Right cardiac atrium (tissue), 5 donors: ENCODE results near the gene DNAAF6. TPM values are rescaled to one million over a fixed set of nuclear protein-coding genes. Genes with fewer than 3 reads are reported as not detected.

Source experiments
- ATAC-seq, 2 donors: fragments of 200-7000 bp; cut with Tn5 transposase; one replicate each; pipeline versions ENCODE4 v1.8.0 to v1.9.1; 2020; ENCODE audit warnings: moderate library complexity in 2 of 2, mild to moderate bottlenecking in 1 of 2
- DNase-seq, 3 donors: peaks; one replicate each; pipeline ENCODE4 v3.0.0-alpha.2; 2020
- H3K27ac ChIP-seq: one replicate; pipeline ENCODE4 v1.5.1; 2013; ENCODE audit warnings: mild to moderate bottlenecking, low read length, control low read depth, moderate library complexity
- H3K27me3 ChIP-seq: one replicate; pipeline ENCODE4 v1.6.1; 2013; ENCODE audit not compliant: control insufficient read depth, insufficient read depth
- H3K4me1 ChIP-seq: one replicate; pipeline ENCODE4 v1.6.1; 2013; ENCODE audit warnings: low read length; ENCODE audit not compliant: control insufficient read depth, insufficient read depth
- H3K4me3 ChIP-seq: one replicate; pipeline ENCODE4 v1.5.1; 2013; ENCODE audit warnings: low read length, control low read depth
- H3K9me3 ChIP-seq: one replicate; pipeline ENCODE4 v1.6.1; 2013; ENCODE audit warnings: low read length; ENCODE audit not compliant: control insufficient read depth
- WGBS: extraction: QIAGEN DNeasy Blood & Tissue Kit; methylation state at CpG from one replicate; pipeline ENCODE4 v1.1.7; 2013; 5-methylcytosine and 5-hydroxymethylcytosine counted together
- intact Hi-C, 4 donors: fragments of 100-400 bp; cut with DNase I; formaldehyde crosslinking; loops; one replicate each; pipeline versions ENCODE4 v1.11.0 to v1.14.0; 2022 to 2023
- polyA plus RNA-seq: library from polyadenylated mRNA; stranded (reverse); fragments of 200-250 nt; gene quantifications from one replicate; pipeline ENCODE4 v1.2.3, GENCODE V29; 2013
- total RNA-seq, 4 donors: library from RNA; stranded (reverse); fragmentation: NEBNext Ultra II Directional; extraction: Animal tissue kit (Norgen Biotek cat#: 25700); gene quantifications; one replicate each; pipeline ENCODE4 v1.2.1, GENCODE V29; 2021
- donor health status: healthy with polysubstance abuse.
- donor health status: DM: no; HTN: yes; CAD: no.
- donor health status: DM: no; HTN: no; CAD: no.
- donor health status: DM: no; HTN: yes; CAD: no; lungs with severe emphysema.
- donor health status: DM: yes; HTN: yes; CAD: no.

DNAAF6 gene
- total and polyA plus RNA-seq, 5 donors: not detected

DNA sequence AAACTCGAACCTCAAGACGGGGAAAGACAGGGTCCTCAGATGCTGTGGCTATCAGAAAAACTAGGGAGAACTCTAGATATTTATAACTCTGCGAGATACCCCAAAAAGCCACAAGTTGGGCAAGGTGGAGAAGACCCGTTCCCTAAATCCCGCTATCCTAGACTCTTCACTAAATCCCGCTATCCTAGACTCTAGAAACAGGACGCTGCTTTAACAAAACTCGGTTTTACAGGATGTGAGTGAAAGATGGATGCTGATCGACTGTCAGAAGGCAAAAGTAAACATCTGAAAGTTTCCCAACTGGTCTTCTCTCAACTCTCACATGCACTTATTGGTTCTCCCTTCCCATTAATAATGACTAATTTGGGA is 270 bp downstream of the DNAAF6 start:
- Histone ChIP-seq H3K27me3 (no peaks in the 10 kb centered on the region), H3K4me1 (no peaks in the 10 kb centered on the region), H3K4me3 (no peak overlapping the region), H3K27ac (no peak overlapping the region), H3K9me3 (no peaks in the 10 kb centered on the region)
- no peak for ATAC-seq
- intact Hi-C loops: no loop called here
- no peak for DNase-seq
- WGBS: 51% methylated on average over 9 of the region's 9 CpGs

- intact Hi-C loops: no loop called here
- Histone ChIP-seq H3K4me1 (no peaks in the 10 kb centered on the region), H3K9me3 (no peaks in the 10 kb centered on the region), H3K27me3 (no peaks in the 10 kb centered on the region), H3K4me3 (no peak overlapping the region), H3K27ac (no peak overlapping the region)
- no peak for DNase-seq
- WGBS: 93% methylated on average over 7 of the region's 7 CpGs
- no peak for ATAC-seq
Observed at GRCh38 chrX:107207089-107207488, 678 bp downstream of the DNAAF6 start.

GRCh38 chrX:107207943-107208342 is 1.5 kb downstream of the DNAAF6 start:
- H3K4me3 ChIP-seq: no peak overlapping the region
- no peak for DNase-seq
- no peaks in the 10 kb centered on the region for H3K27me3 ChIP-seq
- no peaks in the 10 kb centered on the region for H3K4me1 ChIP-seq
- no peak for ATAC-seq
- no peak overlapping the region for H3K27ac ChIP-seq
- intact Hi-C loops: no loop called here
- H3K9me3 ChIP-seq: no peaks in the 10 kb centered on the region
- WGBS: 96% methylated on average over 9 of the region's 9 CpGs

GRCh38 chrX:107213477-107213876 is 7.1 kb downstream of the DNAAF6 start:
- intact Hi-C loops: no loop called here
- Histone ChIP-seq H3K4me1 (no peaks in the 10 kb centered on the region), H3K4me3 (no peak overlapping the region), H3K27me3 (no peaks in the 10 kb centered on the region), H3K9me3 (no peaks in the 10 kb centered on the region), H3K27ac (no peak overlapping the region)
- 95% methylated on average over 1 of the region's 1 CpG for WGBS
- ATAC-seq (no peak), DNase-seq (no peak)

DNA sequence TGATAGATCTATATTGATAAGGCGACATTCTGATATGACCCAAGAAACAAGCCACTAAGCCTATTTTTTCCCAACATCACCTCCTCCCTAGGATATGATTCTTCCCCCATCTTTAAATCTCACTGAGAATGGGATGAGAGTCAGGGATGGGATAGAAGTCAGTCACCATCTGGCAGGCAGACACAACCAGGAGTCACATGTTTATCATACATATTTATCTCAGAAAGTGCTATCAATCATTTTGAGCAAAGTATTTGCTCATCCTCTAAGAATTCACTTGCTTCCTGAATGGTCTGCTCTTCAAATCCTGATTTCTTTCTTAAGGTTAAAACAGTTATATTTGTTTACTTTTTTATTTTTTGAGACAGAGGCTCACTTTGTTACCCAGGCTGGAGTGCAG is 20.3 kb downstream of the DNAAF6 start:
- no peak for DNase-seq
- intact Hi-C loops: no loop called here
- Histone ChIP-seq H3K4me1 (no peaks in the 10 kb centered on the region), H3K9me3 (no peaks in the 10 kb centered on the region), H3K27me3 (no peaks in the 10 kb centered on the region), H3K27ac (no peak overlapping the region), H3K4me3 (no peak overlapping the region)
- 94% methylated on average over 1 of the region's 1 CpG for WGBS
- no peak for ATAC-seq

GRCh38 chrX:107227780-107228485 is 21.5 kb downstream of the DNAAF6 start:
- Histone ChIP-seq H3K27ac (no peak overlapping the region), H3K4me3 (no peak overlapping the region), H3K9me3 (no peaks in the 10 kb centered on the region), H3K4me1 (no peaks in the 10 kb centered on the region), H3K27me3 (no peaks in the 10 kb centered on the region)
- DNase-seq: no peak
- intact Hi-C loops: no loop called here
- no peak for ATAC-seq
- 97% methylated on average over 2 of the region's 2 CpGs for WGBS

GRCh38 chrX:107228486-107228819 is 22.0 kb downstream of the DNAAF6 start:
- intact Hi-C loops: no loop called here
- Histone ChIP-seq H3K4me3 (no peak overlapping the region), H3K9me3 (no peaks in the 10 kb centered on the region), H3K27me3 (no peaks in the 10 kb centered on the region), H3K27ac (no peak overlapping the region), H3K4me1 (no peaks in the 10 kb centered on the region)
- no peak for ATAC-seq
- WGBS: 76% methylated on average over 2 of the region's 2 CpGs
- DNase-seq: no peak

DNA sequence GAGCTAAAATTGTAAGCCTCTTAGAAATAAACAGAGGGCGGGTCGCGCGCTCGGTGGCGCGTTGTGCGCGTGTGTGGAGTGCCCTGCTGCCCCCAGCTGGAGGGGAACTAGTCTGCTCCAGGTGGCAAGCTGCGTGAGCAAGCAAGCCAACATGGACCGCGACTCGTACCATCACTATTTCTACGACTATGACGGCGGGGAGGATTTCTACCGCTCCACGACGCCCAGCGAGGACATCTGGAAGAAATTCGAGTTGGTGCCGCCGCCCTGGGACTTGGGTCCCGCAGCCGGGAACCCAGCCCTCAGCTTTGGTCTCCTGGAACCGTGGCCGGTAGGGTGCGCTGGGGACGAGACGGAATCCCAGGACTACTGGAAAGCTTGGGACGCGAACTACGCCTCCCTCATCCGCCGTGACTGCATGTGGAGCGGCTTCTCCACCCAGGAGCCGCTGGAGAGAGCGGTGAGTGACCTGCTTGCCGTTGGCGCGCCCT is 66.1 kb downstream of the DNAAF6 start:
- no peaks in the 10 kb centered on the region for H3K9me3 ChIP-seq
- H3K4me3 ChIP-seq: no peak overlapping the region
- no peaks in the 10 kb centered on the region for H3K27me3 ChIP-seq
- WGBS: 4% methylated on average over 41 of the region's 41 CpGs
- intact Hi-C loops: no loop called here
- DNase-seq: peak in 2 of 3 donors; percentile 11 to 33
- no peak overlapping the region for H3K27ac ChIP-seq
- no peaks in the 10 kb centered on the region for H3K4me1 ChIP-seq
- no peak for ATAC-seq

- DNase-seq (no peak), ATAC-seq (no peak)
- Histone ChIP-seq H3K27ac (no peak overlapping the region), H3K27me3 (no peaks in the 10 kb centered on the region), H3K9me3 (no peaks in the 10 kb centered on the region), H3K4me3 (no peak overlapping the region), H3K4me1 (no peaks in the 10 kb centered on the region)
- intact Hi-C loops: no loop called here
- 64% methylated on average over 3 of the region's 3 CpGs for WGBS
Observed at GRCh38 chrX:107273795-107274194, 67.4 kb downstream of the DNAAF6 start.

- ATAC-seq (no peak), DNase-seq (no peak)
- 67% methylated on average over 4 of the region's 4 CpGs for WGBS
- H3K27ac ChIP-seq: no peak overlapping the region
- no peaks in the 10 kb centered on the region for H3K27me3 ChIP-seq
- intact Hi-C loops: no loop called here
- H3K4me3 ChIP-seq: no peak overlapping the region
- no peaks in the 10 kb centered on the region for H3K9me3 ChIP-seq
- H3K4me1 ChIP-seq: no peaks in the 10 kb centered on the region
Observed at GRCh38 chrX:107288676-107289075, 82.3 kb downstream of the DNAAF6 start.

DNA sequence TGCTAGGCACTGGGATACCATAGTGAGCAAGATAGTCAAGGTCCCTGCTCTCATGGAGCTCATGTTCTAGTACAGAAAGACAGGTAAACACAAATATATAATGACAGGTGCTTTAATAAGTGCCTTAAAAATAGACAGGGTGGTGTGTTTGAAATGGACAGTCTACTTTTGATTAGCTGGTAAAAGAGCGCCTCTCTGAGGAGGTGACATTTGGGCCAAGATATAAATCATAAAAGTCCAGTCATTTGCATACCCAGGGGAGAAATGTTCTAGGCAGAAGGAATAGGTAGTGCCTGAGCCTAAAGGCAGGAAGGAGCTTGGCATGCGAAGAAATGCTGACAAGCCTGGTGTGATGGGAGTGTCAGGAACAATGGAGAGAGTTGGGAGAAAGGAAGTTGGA is 83.6 kb downstream of the DNAAF6 start:
- no peaks in the 10 kb centered on the region for H3K27me3 ChIP-seq
- no peaks in the 10 kb centered on the region for H3K9me3 ChIP-seq
- WGBS: 64% methylated on average over 2 of the region's 2 CpGs
- no peak overlapping the region for H3K4me3 ChIP-seq
- no peak overlapping the region for H3K27ac ChIP-seq
- intact Hi-C loops: no loop called here
- ATAC-seq: no peak
- no peaks in the 10 kb centered on the region for H3K4me1 ChIP-seq
- DNase-seq: no peak

GRCh38 chrX:107293056-107293455 is 86.6 kb downstream of the DNAAF6 start:
- Histone ChIP-seq H3K4me3 (no peak overlapping the region), H3K9me3 (no peaks in the 10 kb centered on the region), H3K4me1 (no peaks in the 10 kb centered on the region), H3K27me3 (no peaks in the 10 kb centered on the region), H3K27ac (no peak overlapping the region)
- no peak for DNase-seq
- no peak for ATAC-seq
- 68% methylated on average over 2 of the region's 2 CpGs for WGBS
- intact Hi-C loops: no loop called here
